ENCODE results near the gene TMEM182.

DNA sequence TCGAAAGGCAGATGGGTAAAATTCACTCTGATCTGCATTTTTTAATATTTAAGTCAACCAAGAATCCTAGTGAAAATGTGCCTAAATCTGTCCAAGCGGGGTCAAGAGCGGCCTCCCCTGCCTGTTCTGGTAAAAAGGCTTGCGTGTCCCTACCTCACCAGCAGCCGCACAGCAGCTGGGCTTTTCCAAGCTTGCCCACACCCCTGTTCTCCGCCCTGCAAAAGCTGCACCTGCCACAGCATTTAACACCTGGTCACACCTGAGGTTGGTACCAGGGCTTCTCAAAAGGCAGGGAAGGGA is 25.8 kb upstream of the TMEM182 start:
- TF ChIP-seq, protein P1, sequence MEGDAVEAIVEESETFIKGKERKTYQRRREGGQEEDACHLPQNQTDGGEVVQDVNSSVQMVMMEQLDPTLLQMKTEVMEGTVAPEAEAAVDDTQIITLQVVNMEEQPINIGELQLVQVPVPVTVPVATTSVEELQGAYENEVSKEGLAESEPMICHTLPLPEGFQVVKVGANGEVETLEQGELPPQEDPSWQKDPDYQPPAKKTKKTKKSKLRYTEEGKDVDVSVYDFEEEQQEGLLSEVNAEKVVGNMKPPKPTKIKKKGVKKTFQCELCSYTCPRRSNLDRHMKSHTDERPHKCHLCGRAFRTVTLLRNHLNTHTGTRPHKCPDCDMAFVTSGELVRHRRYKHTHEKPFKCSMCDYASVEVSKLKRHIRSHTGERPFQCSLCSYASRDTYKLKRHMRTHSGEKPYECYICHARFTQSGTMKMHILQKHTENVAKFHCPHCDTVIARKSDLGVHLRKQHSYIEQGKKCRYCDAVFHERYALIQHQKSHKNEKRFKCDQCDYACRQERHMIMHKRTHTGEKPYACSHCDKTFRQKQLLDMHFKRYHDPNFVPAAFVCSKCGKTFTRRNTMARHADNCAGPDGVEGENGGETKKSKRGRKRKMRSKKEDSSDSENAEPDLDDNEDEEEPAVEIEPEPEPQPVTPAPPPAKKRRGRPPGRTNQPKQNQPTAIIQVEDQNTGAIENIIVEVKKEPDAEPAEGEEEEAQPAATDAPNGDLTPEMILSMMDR (IDR thresholded peaks at IDR 0.05; ENCODE audit: low read depth, low read length) = no peak
- TF ChIP-seq, protein P2, sequence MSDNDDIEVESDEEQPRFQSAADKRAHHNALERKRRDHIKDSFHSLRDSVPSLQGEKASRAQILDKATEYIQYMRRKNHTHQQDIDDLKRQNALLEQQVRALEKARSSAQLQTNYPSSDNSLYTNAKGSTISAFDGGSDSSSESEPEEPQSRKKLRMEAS (IDR thresholded peaks at IDR 0.05; ENCODE audit: low read depth, low read length) = 0 out of 2 replicates have a peak, but pooled peaks have one; percentile 24

All from NB4 (cell line).